ENCODE measurements around the gene TGM4.

Gene TGM4

GRCh38 chr3:44929782-44930181 is 55.4 kb downstream of the TGM4 start:
- no peak for ATAC-seq
- TF ChIP-seq OSR1 (CRISPR knock-in tag; IDR thresholded peaks at IDR 0.05) (no peak), ESRRG (CRISPR knock-in tag; IDR thresholded peaks at IDR 0.05) (no peak), TOX (CRISPR knock-in tag; IDR thresholded peaks at IDR 0.05; ENCODE audit: borderline replicate concordance) (no peak), ZNF565 (CRISPR knock-in tag; conservative IDR thresholded peaks at IDR 0.05; ENCODE audit: low read depth) (no peak), POU6F1 (CRISPR knock-in tag; IDR thresholded peaks at IDR 0.05; ENCODE audit: borderline replicate concordance, low read depth) (no peak), CREB5 (CRISPR knock-in tag; IDR thresholded peaks at IDR 0.05; ENCODE audit: low read depth) (no peak), ZNF8 (CRISPR knock-in tag; IDR thresholded peaks at IDR 0.05) (no peak), CSRNP3 (CRISPR knock-in tag; IDR thresholded peaks at IDR 0.05) (no peak), RARB (CRISPR knock-in tag; IDR thresholded peaks at IDR 0.05) (no peak), BACH2 (CRISPR knock-in tag; IDR thresholded peaks at IDR 0.05; ENCODE audit: borderline replicate concordance) (no peak), PPARA (CRISPR knock-in tag; IDR thresholded peaks at IDR 0.05; ENCODE audit: borderline replicate concordance) (no peak), ZFP30 (CRISPR knock-in tag; IDR thresholded peaks at IDR 0.05) (no peak), PATZ1 (CRISPR knock-in tag; IDR thresholded peaks at IDR 0.05; ENCODE audit: borderline replicate concordance) (no peak), ZNF70 (CRISPR knock-in tag; IDR thresholded peaks at IDR 0.05) (no peak), GLIS3 (CRISPR knock-in tag; IDR thresholded peaks at IDR 0.05) (no peak), CSDC2 (CRISPR knock-in tag; IDR thresholded peaks at IDR 0.05) (no peak)

GRCh38 chr3:44930911-44931310 is 56.5 kb downstream of the TGM4 start:
- TF ChIP-seq ZNF565 (CRISPR knock-in tag; conservative IDR thresholded peaks at IDR 0.05; ENCODE audit: low read depth) (no peak), ISL1 (CRISPR knock-in tag; IDR thresholded peaks at IDR 0.05) (no peak), TOX (CRISPR knock-in tag; IDR thresholded peaks at IDR 0.05; ENCODE audit: borderline replicate concordance) (no peak), CSDC2 (CRISPR knock-in tag; IDR thresholded peaks at IDR 0.05) (no peak), PPARA (CRISPR knock-in tag; IDR thresholded peaks at IDR 0.05; ENCODE audit: borderline replicate concordance) (no peak)
- no peak for ATAC-seq

GRCh38 chr3:44931791-44932190 is 57.4 kb downstream of the TGM4 start:
- no peak for ATAC-seq
- TF ChIP-seq CSDC2 (CRISPR knock-in tag; IDR thresholded peaks at IDR 0.05) (no peak), TCF4 (CRISPR knock-in tag; IDR thresholded peaks at IDR 0.05; ENCODE audit: borderline replicate concordance) (no peak), SNAI2 (CRISPR knock-in tag; IDR thresholded peaks at IDR 0.05) (no peak), GLIS3 (CRISPR knock-in tag; IDR thresholded peaks at IDR 0.05) (no peak), ZC3H10 (CRISPR knock-in tag; IDR thresholded peaks at IDR 0.05) (no peak), ESRRG (CRISPR knock-in tag; IDR thresholded peaks at IDR 0.05) (no peak), PATZ1 (CRISPR knock-in tag; IDR thresholded peaks at IDR 0.05; ENCODE audit: borderline replicate concordance) (no peak), CSRNP3 (CRISPR knock-in tag; IDR thresholded peaks at IDR 0.05) (no peak), ZFP30 (CRISPR knock-in tag; IDR thresholded peaks at IDR 0.05) (no peak), ZNF8 (CRISPR knock-in tag; IDR thresholded peaks at IDR 0.05) (no peak), POU6F1 (CRISPR knock-in tag; IDR thresholded peaks at IDR 0.05; ENCODE audit: borderline replicate concordance, low read depth) (no peak), RARB (CRISPR knock-in tag; IDR thresholded peaks at IDR 0.05) (no peak), ZNF70 (CRISPR knock-in tag; IDR thresholded peaks at IDR 0.05) (no peak), ZNF565 (CRISPR knock-in tag; conservative IDR thresholded peaks at IDR 0.05; ENCODE audit: low read depth) (no peak), TOX (CRISPR knock-in tag; IDR thresholded peaks at IDR 0.05; ENCODE audit: borderline replicate concordance) (no peak), ZFP3 (CRISPR knock-in tag; IDR thresholded peaks at IDR 0.05) (no peak), ARNTL (CRISPR knock-in tag; IDR thresholded peaks at IDR 0.05; ENCODE audit: borderline replicate concordance, low read depth) (no peak), ISL1 (CRISPR knock-in tag; IDR thresholded peaks at IDR 0.05) (no peak), PPARA (CRISPR knock-in tag; IDR thresholded peaks at IDR 0.05; ENCODE audit: borderline replicate concordance) (no peak), OSR1 (CRISPR knock-in tag; IDR thresholded peaks at IDR 0.05) (no peak)

Data from SK-N-SH treated with all-trans-retinoic acid at 6 μM for 48 hours (cell line).